GM23338 (cell line): ENCODE results near the gene PCDHA5. TPM values are rescaled to one million over a fixed set of nuclear protein-coding genes. Genes with fewer than 3 reads are reported as not detected.

ENCODE experiments used
- ATAC-seq: fragments of 200-7000 bp; cut with Tn5 transposase; 3 replicates; pipeline ENCODE4 v1.9.1; 2020
- DNase-seq: peaks from one replicate; pipeline ENCODE4 v3.0.0-alpha.2; 2015; ENCODE audit warnings: low spot score
- H2AFZ ChIP-seq: fragments of 200-600 bp; sonication (generic); 2 replicates; pipeline ENCODE4 v1.8.0; 2016; ENCODE audit warnings: antibody characterized with exemption, mild to moderate bottlenecking, moderate library complexity
- H3F3A ChIP-seq: fragments of 200-600 bp; sonication (generic); replicated peaks from 2 replicates; pipeline ENCODE4 v1.8.0; 2017; ENCODE audit warnings: antibody characterized with exemption, mixed run types, low read depth
- H3K27ac ChIP-seq: fragments of 200-600 bp; sonication (generic); 2 replicates; pipeline ENCODE4 v1.6.1; 2016; ENCODE audit warnings: low read depth
- H3K27me3 ChIP-seq: fragments of 200-600 bp; sonication (generic); 2 replicates; pipeline ENCODE4 v1.8.0; 2016; ENCODE audit warnings: mild to moderate bottlenecking, mixed run types, moderate library complexity; ENCODE audit not compliant: insufficient read depth
- H3K36me3 ChIP-seq: fragments of 200-600 bp; sonication (generic); 2 replicates; pipeline ENCODE4 v1.8.0; 2016; ENCODE audit warnings: mild to moderate bottlenecking; ENCODE audit not compliant: insufficient read depth
- H3K4me1 ChIP-seq: fragments of 200-600 bp; sonication (generic); 2 replicates; pipeline ENCODE4 v1.8.0; 2016; ENCODE audit warnings: mild to moderate bottlenecking, moderate library complexity; ENCODE audit not compliant: insufficient read depth
- H3K4me2 ChIP-seq: fragments of 200-600 bp; sonication (generic); 2 replicates; pipeline ENCODE4 v1.7.1; 2017; ENCODE audit warnings: mixed run types
- H3K4me3 ChIP-seq: fragments of 200-600 bp; sonication (generic); 2 replicates; pipeline ENCODE4 v1.6.1; 2016; ENCODE audit warnings: mixed run types
- H3K79me2 ChIP-seq: fragments of 200-600 bp; sonication (generic); replicated peaks from 2 replicates; pipeline ENCODE4 v1.8.0; 2017; ENCODE audit warnings: mild to moderate bottlenecking; ENCODE audit not compliant: insufficient read depth
- H3K9me2 ChIP-seq: fragments of 200-600 bp; sonication (generic); 2 replicates; pipeline ENCODE4 v1.8.0; 2017; ENCODE audit not compliant: insufficient read depth
- H4K20me1 ChIP-seq: fragments of 200-600 bp; sonication (generic); replicated peaks from 2 replicates; pipeline ENCODE4 v1.8.0; 2017; ENCODE audit warnings: mild to moderate bottlenecking; ENCODE audit not compliant: insufficient read depth
- H3K27ac Mint-ChIP-seq: 2 replicates; pipeline ENCODE4 v1.8.0; 2020; ENCODE audit warnings: inconsistent platforms, mild to moderate bottlenecking, moderate library complexity, mixed read lengths
- H3K27me3 Mint-ChIP-seq: 3 replicates; pipeline ENCODE4 v1.8.0; 2022; ENCODE audit warnings: low read depth, mild to moderate bottlenecking, moderate library complexity, mixed read lengths, inconsistent platforms; ENCODE audit not compliant: insufficient read depth, poor library complexity
- H3K36me3 Mint-ChIP-seq: 3 replicates; pipeline ENCODE4 v1.8.0; 2021; ENCODE audit warnings: low read depth, mild to moderate bottlenecking, inconsistent platforms, moderate library complexity, mixed read lengths
- H3K4me1 Mint-ChIP-seq: 3 replicates; pipeline ENCODE4 v1.8.0; 2020; ENCODE audit warnings: mild to moderate bottlenecking, inconsistent platforms, mixed read lengths
- H3K4me3 Mint-ChIP-seq: 3 replicates; pipeline ENCODE4 v1.8.0; 2021; ENCODE audit warnings: moderate library complexity, mild to moderate bottlenecking, inconsistent platforms, mixed read lengths
- H3K9me3 Mint-ChIP-seq: 3 replicates; pipeline ENCODE4 v1.8.0; 2020; ENCODE audit warnings: moderate library complexity, mild to moderate bottlenecking, inconsistent platforms, mixed read lengths
- EZH2 ChIP-seq: fragments of 200-600 bp; sonication (generic); IDR thresholded peaks from one replicate; pipeline ENCODE4 v1.8.0; 2017; ENCODE audit warnings: antibody characterized with exemption, mild to moderate bottlenecking, low read depth; ENCODE audit not compliant: unreplicated experiment
- EZH2phosphoT487 ChIP-seq: fragments of 200-600 bp; sonication (generic); IDR thresholded peaks from one replicate; pipeline ENCODE4 v1.8.1; 2018; ENCODE audit warnings: antibody characterized with exemption; ENCODE audit not compliant: unreplicated experiment
- JUNB ChIP-seq: IDR thresholded peaks from one replicate; pipeline ENCODE4 v1.6.1; 2016; ENCODE audit warnings: antibody characterized with exemption; ENCODE audit not compliant: unreplicated experiment
- NANOG ChIP-seq: IDR thresholded peaks from 2 replicates; pipeline ENCODE4 v1.6.1; 2016; ENCODE audit warnings: antibody characterized with exemption, borderline replicate concordance
- POLR2AphosphoS5 ChIP-seq: IDR thresholded peaks from 2 replicates; pipeline ENCODE4 v1.6.1; 2016; ENCODE audit warnings: antibody characterized with exemption, low read depth
- STAT1 ChIP-seq: IDR thresholded peaks from one replicate; pipeline ENCODE4 v1.6.1; 2016; ENCODE audit warnings: antibody characterized with exemption; ENCODE audit not compliant: unreplicated experiment
- ZNF331 ChIP-seq: fragments of 250-450 bp; sonication (Bioruptor Pico); IDR thresholded peaks from 2 replicates; pipeline ENCODE4 v1.5.0; 2020; ENCODE audit warnings: low read depth, mild to moderate bottlenecking, moderate library complexity
- polyA plus RNA-seq: library from polyadenylated mRNA; unstranded; fragments of >200 nt; fragmentation: Nextera tagmentation; extraction: Ambion mirVana; gene quantifications from 2 replicates; pipeline ENCODE4 v1.2.1, GENCODE V29; 2016
- total RNA-seq: library from RNA; depleted of rRNA; stranded (reverse); fragments of >200 nt; shearing (Covaris generic); gene quantifications from 2 replicates; pipeline ENCODE4 v1.2.3, GENCODE V29; 2014
- TF ChIP-seq, protein P1 (sequence below): fragments of 250-450 bp; sonication (Bioruptor Pico); IDR thresholded peaks from 2 replicates; pipeline ENCODE4 v1.5.0; 2020; ENCODE audit warnings: mild to moderate bottlenecking, moderate library complexity
- TF ChIP-seq, protein P2 (sequence below): IDR thresholded peaks from 2 replicates; pipeline ENCODE4 v1.6.1; 2016; ENCODE audit warnings: antibody characterized with exemption
- TF ChIP-seq, protein P3 (sequence below): IDR thresholded peaks from one replicate; pipeline ENCODE4 v1.6.1; 2018; ENCODE audit warnings: antibody characterized with exemption; ENCODE audit not compliant: unreplicated experiment

Gene PCDHA5
- total and polyA plus RNA-seq, 2 experiments from 2014 or later = 0.86 to 3.1 TPM

DNA sequence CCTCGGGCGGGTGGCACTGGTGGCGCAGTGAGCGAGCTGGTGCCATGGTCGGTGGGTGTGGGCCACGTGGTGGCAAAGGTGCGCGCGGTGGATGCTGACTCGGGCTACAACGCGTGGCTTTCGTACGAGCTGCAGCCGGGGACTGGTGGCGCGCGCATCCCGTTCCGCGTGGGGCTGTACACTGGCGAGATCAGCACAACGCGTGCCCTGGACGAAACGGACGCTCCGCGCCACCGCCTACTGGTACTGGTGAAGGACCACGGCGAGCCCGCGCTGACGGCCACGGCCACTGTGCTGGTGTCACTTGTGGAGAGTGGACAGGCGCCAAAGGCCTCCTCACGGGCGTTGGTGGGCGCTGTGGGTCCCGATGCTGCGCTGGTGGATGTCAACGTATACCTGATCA lies 12.5 kb upstream of the PCDHA5 start (continued):
- TF ChIP-seq, protein P1, sequence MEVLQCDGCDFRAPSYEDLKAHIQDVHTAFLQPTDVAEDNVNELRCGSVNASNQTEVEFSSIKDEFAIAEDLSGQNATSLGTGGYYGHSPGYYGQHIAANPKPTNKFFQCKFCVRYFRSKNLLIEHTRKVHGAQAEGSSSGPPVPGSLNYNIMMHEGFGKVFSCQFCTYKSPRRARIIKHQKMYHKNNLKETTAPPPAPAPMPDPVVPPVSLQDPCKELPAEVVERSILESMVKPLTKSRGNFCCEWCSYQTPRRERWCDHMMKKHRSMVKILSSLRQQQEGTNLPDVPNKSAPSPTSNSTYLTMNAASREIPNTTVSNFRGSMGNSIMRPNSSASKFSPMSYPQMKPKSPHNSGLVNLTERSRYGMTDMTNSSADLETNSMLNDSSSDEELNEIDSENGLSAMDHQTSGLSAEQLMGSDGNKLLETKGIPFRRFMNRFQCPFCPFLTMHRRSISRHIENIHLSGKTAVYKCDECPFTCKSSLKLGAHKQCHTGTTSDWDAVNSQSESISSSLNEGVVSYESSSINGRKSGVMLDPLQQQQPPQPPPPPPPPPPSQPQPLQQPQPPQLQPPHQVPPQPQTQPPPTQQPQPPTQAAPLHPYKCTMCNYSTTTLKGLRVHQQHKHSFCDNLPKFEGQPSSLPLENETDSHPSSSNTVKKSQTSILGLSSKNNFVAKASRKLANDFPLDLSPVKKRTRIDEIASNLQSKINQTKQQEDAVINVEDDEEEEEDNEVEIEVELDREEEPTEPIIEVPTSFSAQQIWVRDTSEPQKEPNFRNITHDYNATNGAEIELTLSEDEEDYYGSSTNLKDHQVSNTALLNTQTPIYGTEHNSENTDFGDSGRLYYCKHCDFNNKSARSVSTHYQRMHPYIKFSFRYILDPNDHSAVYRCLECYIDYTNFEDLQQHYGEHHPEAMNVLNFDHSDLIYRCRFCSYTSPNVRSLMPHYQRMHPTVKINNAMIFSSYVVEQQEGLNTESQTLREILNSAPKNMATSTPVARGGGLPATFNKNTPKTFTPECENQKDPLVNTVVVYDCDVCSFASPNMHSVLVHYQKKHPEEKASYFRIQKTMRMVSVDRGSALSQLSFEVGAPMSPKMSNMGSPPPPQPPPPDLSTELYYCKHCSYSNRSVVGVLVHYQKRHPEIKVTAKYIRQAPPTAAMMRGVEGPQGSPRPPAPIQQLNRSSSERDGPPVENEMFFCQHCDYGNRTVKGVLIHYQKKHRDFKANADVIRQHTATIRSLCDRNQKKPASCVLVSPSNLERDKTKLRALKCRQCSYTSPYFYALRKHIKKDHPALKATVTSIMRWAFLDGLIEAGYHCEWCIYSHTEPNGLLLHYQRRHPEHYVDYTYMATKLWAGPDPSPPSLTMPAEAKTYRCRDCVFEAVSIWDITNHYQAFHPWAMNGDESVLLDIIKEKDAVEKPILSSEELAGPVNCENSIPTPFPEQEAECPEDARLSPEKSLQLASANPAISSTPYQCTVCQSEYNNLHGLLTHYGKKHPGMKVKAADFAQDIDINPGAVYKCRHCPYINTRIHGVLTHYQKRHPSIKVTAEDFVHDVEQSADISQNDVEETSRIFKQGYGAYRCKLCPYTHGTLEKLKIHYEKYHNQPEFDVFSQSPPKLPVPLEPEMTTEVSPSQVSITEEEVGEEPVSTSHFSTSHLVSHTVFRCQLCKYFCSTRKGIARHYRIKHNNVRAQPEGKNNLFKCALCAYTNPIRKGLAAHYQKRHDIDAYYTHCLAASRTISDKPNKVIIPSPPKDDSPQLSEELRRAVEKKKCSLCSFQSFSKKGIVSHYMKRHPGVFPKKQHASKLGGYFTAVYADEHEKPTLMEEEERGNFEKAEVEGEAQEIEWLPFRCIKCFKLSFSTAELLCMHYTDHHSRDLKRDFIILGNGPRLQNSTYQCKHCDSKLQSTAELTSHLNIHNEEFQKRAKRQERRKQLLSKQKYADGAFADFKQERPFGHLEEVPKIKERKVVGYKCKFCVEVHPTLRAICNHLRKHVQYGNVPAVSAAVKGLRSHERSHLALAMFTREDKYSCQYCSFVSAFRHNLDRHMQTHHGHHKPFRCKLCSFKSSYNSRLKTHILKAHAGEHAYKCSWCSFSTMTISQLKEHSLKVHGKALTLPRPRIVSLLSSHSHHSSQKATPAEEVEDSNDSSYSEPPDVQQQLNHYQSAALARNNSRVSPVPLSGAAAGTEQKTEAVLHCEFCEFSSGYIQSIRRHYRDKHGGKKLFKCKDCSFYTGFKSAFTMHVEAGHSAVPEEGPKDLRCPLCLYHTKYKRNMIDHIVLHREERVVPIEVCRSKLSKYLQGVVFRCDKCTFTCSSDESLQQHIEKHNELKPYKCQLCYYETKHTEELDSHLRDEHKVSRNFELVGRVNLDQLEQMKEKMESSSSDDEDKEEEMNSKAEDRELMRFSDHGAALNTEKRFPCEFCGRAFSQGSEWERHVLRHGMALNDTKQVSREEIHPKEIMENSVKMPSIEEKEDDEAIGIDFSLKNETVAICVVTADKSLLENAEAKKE (CRISPR knock-in tag) = no peak
- TF ChIP-seq EZH2 (no peak), EZH2phosphoT487 (no peak), STAT1 (no peak), POLR2AphosphoS5 (no peak), JUNB (no peak)
- TF ChIP-seq, protein P2, sequence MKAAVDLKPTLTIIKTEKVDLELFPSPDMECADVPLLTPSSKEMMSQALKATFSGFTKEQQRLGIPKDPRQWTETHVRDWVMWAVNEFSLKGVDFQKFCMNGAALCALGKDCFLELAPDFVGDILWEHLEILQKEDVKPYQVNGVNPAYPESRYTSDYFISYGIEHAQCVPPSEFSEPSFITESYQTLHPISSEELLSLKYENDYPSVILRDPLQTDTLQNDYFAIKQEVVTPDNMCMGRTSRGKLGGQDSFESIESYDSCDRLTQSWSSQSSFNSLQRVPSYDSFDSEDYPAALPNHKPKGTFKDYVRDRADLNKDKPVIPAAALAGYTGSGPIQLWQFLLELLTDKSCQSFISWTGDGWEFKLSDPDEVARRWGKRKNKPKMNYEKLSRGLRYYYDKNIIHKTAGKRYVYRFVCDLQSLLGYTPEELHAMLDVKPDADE = no peak

DNA sequence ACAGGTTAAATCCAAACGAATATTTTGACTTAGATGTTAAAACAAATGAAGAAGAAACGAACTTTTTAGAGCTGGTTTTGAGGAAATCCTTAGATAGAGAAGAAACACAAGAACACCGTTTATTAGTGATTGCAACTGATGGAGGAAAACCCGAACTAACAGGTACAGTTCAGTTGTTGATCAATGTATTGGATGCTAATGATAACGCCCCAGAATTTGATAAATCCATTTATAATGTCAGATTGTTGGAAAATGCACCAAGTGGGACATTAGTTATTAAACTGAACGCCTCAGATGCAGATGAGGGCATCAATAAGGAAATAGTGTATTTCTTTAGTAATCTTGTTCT lies 842 bp downstream of the PCDHA5 start:
- no peak overlapping the region for H2AFZ ChIP-seq
- H3K4me2 ChIP-seq = no peak overlapping the region
- peaks cover 3% of the 10 kb centered on the region; the same call in 1 of the 3 replicates for H3K9me3 Mint-ChIP-seq
- no peaks in the 10 kb centered on the region for H3K27me3 Mint-ChIP-seq
- H3K36me3 Mint-ChIP-seq = peaks cover 11% of the 10 kb centered on the region
- H3K4me1 Mint-ChIP-seq = no peaks in the 10 kb centered on the region; the same call in 2 of the 3 replicates
- no peak overlapping the region for H3K27ac ChIP-seq
- no peak overlapping the region for H3K4me3 ChIP-seq
- no peak overlapping the region for H3K27ac Mint-ChIP-seq
- H3K79me2 ChIP-seq = no peaks in the 10 kb centered on the region
- H3K4me1 ChIP-seq = no peaks in the 10 kb centered on the region
- H3K27me3 ChIP-seq = no peaks in the 10 kb centered on the region
- H4K20me1 ChIP-seq = no peaks in the 10 kb centered on the region
- H3K4me3 Mint-ChIP-seq = no peak overlapping the region; the same call in 2 of the 3 replicates
- H3F3A ChIP-seq = no peaks in the 10 kb centered on the region
- H3K9me2 ChIP-seq = no peaks in the 10 kb centered on the region
- ATAC-seq (no peak), DNase-seq (no peak)
- H3K36me3 ChIP-seq = no peaks in the 10 kb centered on the region
- no peak for TF ChIP-seq EZH2
- no peak for TF ChIP-seq ZNF331 (CRISPR knock-in tag)
- TF ChIP-seq POLR2AphosphoS5 = no peak
- TF ChIP-seq STAT1 = no peak
- TF ChIP-seq, protein P3, sequence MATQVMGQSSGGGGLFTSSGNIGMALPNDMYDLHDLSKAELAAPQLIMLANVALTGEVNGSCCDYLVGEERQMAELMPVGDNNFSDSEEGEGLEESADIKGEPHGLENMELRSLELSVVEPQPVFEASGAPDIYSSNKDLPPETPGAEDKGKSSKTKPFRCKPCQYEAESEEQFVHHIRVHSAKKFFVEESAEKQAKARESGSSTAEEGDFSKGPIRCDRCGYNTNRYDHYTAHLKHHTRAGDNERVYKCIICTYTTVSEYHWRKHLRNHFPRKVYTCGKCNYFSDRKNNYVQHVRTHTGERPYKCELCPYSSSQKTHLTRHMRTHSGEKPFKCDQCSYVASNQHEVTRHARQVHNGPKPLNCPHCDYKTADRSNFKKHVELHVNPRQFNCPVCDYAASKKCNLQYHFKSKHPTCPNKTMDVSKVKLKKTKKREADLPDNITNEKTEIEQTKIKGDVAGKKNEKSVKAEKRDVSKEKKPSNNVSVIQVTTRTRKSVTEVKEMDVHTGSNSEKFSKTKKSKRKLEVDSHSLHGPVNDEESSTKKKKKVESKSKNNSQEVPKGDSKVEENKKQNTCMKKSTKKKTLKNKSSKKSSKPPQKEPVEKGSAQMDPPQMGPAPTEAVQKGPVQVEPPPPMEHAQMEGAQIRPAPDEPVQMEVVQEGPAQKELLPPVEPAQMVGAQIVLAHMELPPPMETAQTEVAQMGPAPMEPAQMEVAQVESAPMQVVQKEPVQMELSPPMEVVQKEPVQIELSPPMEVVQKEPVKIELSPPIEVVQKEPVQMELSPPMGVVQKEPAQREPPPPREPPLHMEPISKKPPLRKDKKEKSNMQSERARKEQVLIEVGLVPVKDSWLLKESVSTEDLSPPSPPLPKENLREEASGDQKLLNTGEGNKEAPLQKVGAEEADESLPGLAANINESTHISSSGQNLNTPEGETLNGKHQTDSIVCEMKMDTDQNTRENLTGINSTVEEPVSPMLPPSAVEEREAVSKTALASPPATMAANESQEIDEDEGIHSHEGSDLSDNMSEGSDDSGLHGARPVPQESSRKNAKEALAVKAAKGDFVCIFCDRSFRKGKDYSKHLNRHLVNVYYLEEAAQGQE = no peak
- no peak for TF ChIP-seq NANOG
- TF ChIP-seq, protein P2 = no peak
